Loucy (cell line): ENCODE measurements around the gene TRPM3.

ENCODE experiments used
- H2AFZ ChIP-seq: fragments of 200-600 bp; sonication (generic); 2 replicates; pipeline ENCODE4 v1.6.0; 2016; ENCODE audit warnings: antibody characterized with exemption, mild to moderate bottlenecking, low read length, moderate library complexity
- H3F3A ChIP-seq: fragments of 200-600 bp; 2 replicates; pipeline ENCODE4 v1.6.0; 2016; ENCODE audit warnings: antibody characterized with exemption, low read depth, mild to moderate bottlenecking
- H3K27me3 ChIP-seq: fragments of 200-600 bp; sonication (generic); 2 replicates; pipeline ENCODE4 v1.6.1; 2014; ENCODE audit warnings: low read length, mild to moderate bottlenecking; ENCODE audit not compliant: insufficient read depth, poor library complexity, severe bottlenecking
- H3K36me3 ChIP-seq: fragments of 200-600 bp; sonication (generic); 2 replicates; pipeline ENCODE4 v1.6.1; 2016; ENCODE audit warnings: low read length; ENCODE audit not compliant: insufficient read depth
- H3K4me1 ChIP-seq: fragments of 200-600 bp; sonication (generic); 2 replicates; pipeline ENCODE4 v1.5.1; 2014; ENCODE audit warnings: low read length, mild to moderate bottlenecking; ENCODE audit not compliant: insufficient read depth, poor library complexity, severe bottlenecking
- H3K4me2 ChIP-seq: fragments of 200-600 bp; sonication (generic); 2 replicates; pipeline ENCODE4 v1.6.0; 2014; ENCODE audit warnings: antibody characterized with exemption, low read length, low read depth, mild to moderate bottlenecking; ENCODE audit not compliant: poor library complexity, severe bottlenecking
- H3K4me3 ChIP-seq: fragments of 200-600 bp; sonication (generic); 2 replicates; pipeline ENCODE4 v1.5.1; 2014; ENCODE audit warnings: low read length, mild to moderate bottlenecking, mixed read lengths; ENCODE audit not compliant: poor library complexity, severe bottlenecking
- H3K79me2 ChIP-seq: fragments of 200-600 bp; sonication (generic); 2 replicates; pipeline ENCODE4 v1.6.1; 2014; ENCODE audit warnings: low read length; ENCODE audit not compliant: insufficient read depth
- H3K9ac ChIP-seq: fragments of 200-600 bp; sonication (generic); 2 replicates; pipeline ENCODE4 v1.6.0; 2014; ENCODE audit warnings: mild to moderate bottlenecking, low read depth, low read length, moderate library complexity; ENCODE audit not compliant: poor library complexity, severe bottlenecking
- H3K9me2 ChIP-seq: fragments of 200-600 bp; sonication (generic); replicated peaks from 2 replicates; pipeline ENCODE4 v1.6.1; 2016; ENCODE audit warnings: low read depth, low read length, mixed read lengths
- H3K9me3 ChIP-seq: fragments of 200-600 bp; sonication (generic); 2 replicates; pipeline ENCODE4 v1.6.1; 2014; ENCODE audit warnings: mild to moderate bottlenecking, antibody characterized with exemption, low read length, low read depth; ENCODE audit not compliant: insufficient read depth
- H4K20me1 ChIP-seq: fragments of 200-600 bp; sonication (generic); 2 replicates; pipeline ENCODE4 v1.6.0; 2014; ENCODE audit warnings: antibody characterized with exemption, low read length, mild to moderate bottlenecking; ENCODE audit not compliant: insufficient read depth, poor library complexity, severe bottlenecking
- EZH2phosphoT487 ChIP-seq: fragments of 200-600 bp; IDR thresholded peaks from 2 replicates; pipeline ENCODE4 v1.6.1; 2018; ENCODE audit warnings: antibody characterized with exemption, mild to moderate bottlenecking, moderate library complexity, borderline replicate concordance
- TF ChIP-seq, protein P1 (sequence below): fragments of 200-600 bp; sonication (generic); conservative IDR thresholded peaks from 2 replicates; pipeline ENCODE4 v1.5.1; 2014; ENCODE audit warnings: mild to moderate bottlenecking, antibody characterized with exemption, low read length

The TRPM3 gene

DNA sequence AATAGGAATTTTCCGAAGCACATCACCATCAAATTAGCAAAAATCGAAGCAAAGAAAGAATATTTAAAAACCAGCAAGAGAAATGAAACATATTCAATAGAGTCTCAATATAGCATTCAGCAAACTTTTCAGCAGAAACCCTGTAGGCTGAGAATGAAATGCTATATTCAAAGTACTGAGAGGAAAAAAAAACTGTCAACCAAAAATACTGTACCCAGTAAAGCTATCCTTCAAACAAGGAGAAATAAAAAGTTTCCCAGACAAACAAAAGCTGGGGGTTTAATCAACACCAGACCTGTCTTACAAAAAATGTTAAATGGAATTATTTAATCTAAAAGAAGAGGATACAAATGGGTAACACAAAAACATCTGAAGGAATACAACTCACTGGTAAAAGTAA, 116.0 kb downstream of the TRPM3 start:
- H3K4me1 ChIP-seq = no peaks in the 10 kb centered on the region
- no peaks in the 10 kb centered on the region for H3K9me2 ChIP-seq
- H4K20me1 ChIP-seq = no peaks in the 10 kb centered on the region
- H3K79me2 ChIP-seq = no peaks in the 10 kb centered on the region
- no peak overlapping the region for H3K4me2 ChIP-seq
- no peak overlapping the region for H3K4me3 ChIP-seq
- H2AFZ ChIP-seq = no peak overlapping the region
- H3K9me3 ChIP-seq = no peaks in the 10 kb centered on the region
- H3K36me3 ChIP-seq = no peaks in the 10 kb centered on the region
- TF ChIP-seq, protein P1, sequence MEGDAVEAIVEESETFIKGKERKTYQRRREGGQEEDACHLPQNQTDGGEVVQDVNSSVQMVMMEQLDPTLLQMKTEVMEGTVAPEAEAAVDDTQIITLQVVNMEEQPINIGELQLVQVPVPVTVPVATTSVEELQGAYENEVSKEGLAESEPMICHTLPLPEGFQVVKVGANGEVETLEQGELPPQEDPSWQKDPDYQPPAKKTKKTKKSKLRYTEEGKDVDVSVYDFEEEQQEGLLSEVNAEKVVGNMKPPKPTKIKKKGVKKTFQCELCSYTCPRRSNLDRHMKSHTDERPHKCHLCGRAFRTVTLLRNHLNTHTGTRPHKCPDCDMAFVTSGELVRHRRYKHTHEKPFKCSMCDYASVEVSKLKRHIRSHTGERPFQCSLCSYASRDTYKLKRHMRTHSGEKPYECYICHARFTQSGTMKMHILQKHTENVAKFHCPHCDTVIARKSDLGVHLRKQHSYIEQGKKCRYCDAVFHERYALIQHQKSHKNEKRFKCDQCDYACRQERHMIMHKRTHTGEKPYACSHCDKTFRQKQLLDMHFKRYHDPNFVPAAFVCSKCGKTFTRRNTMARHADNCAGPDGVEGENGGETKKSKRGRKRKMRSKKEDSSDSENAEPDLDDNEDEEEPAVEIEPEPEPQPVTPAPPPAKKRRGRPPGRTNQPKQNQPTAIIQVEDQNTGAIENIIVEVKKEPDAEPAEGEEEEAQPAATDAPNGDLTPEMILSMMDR = no peak
- TF ChIP-seq EZH2phosphoT487 = no peak
- H3K27me3 ChIP-seq = no peaks in the 10 kb centered on the region
- H3F3A ChIP-seq = no peaks in the 10 kb centered on the region
- H3K9ac ChIP-seq = no peak overlapping the region

DNA sequence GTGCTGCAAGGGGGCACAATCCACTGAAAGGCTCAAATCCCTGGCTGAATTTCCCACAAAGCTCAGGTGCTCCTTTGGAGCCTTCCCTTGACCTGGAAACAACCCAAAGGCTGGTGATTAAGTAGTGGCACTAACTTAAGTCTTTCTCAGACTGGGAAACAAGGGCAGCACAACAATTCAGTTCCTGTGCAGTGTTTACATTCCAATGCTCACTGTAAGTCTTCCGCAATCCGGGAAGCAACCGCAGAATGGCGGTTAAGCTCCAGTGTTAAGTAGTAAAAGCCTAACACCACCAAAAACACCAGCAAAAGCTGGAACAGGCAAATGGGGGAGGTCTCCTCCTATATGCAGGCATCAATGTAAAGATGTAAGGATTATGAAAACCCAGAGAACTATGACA, 117.2 kb downstream of the TRPM3 start:
- Histone ChIP-seq H3K4me1 (no peaks in the 10 kb centered on the region), H3K9me2 (no peaks in the 10 kb centered on the region), H3K4me2 (no peak overlapping the region), H4K20me1 (no peaks in the 10 kb centered on the region), H3K27me3 (no peaks in the 10 kb centered on the region), H3K9ac (no peak overlapping the region), H2AFZ (no peak overlapping the region), H3K9me3 (no peaks in the 10 kb centered on the region), H3K36me3 (no peaks in the 10 kb centered on the region), H3F3A (no peaks in the 10 kb centered on the region), H3K4me3 (no peak overlapping the region), H3K79me2 (no peaks in the 10 kb centered on the region)
- TF ChIP-seq, protein P1 = no peak
- TF ChIP-seq EZH2phosphoT487 = no peak

- no peak overlapping the region for H3K4me3 ChIP-seq
- H3F3A ChIP-seq = no peaks in the 10 kb centered on the region
- H3K27me3 ChIP-seq = no peaks in the 10 kb centered on the region
- no peaks in the 10 kb centered on the region for H3K9me3 ChIP-seq
- no peaks in the 10 kb centered on the region for H3K9me2 ChIP-seq
- H3K4me1 ChIP-seq = no peaks in the 10 kb centered on the region
- no peaks in the 10 kb centered on the region for H4K20me1 ChIP-seq
- no peak overlapping the region for H3K9ac ChIP-seq
- H3K4me2 ChIP-seq = no peak overlapping the region
- no peaks in the 10 kb centered on the region for H3K36me3 ChIP-seq
- H2AFZ ChIP-seq = no peak overlapping the region
- no peak for TF ChIP-seq EZH2phosphoT487
- TF ChIP-seq, protein P1 = no peak
- no peaks in the 10 kb centered on the region for H3K79me2 ChIP-seq
These were observed 118.1 kb downstream of the TRPM3 start for GRCh38 chr9:71003346-71003745.
